OCI-LY3 (cell line): ENCODE data around the gene CALHM6.

Source experiments
- CTCF ChIP-seq: fragments of 200-600, 300-600 bp; sonication (generic); IDR thresholded peaks from 2 replicates; pipeline ENCODE4 v1.5.1; 2014; ENCODE audit warnings: antibody characterized with exemption, low read length, low read depth
- EZH2phosphoT487 ChIP-seq: fragments of 200-600 bp; shearing (Covaris generic); IDR thresholded peaks from 2 replicates; pipeline ENCODE4 v1.6.1; 2018; ENCODE audit warnings: antibody characterized with exemption, mixed run types, low read depth

GRCh38 chr6:116446399-116446798, 14.8 kb upstream of the CALHM6 start:
- TF ChIP-seq CTCF (no peak), EZH2phosphoT487 (no peak)
